SK-N-SH treated with all-trans-retinoic acid at 6 μM for 48 hours (cell line): Measurements from ENCODE around the gene PAQR8.

Source experiments
- ARNTL ChIP-seq: fragments of 450-650 bp; formaldehyde crosslinking; IDR thresholded peaks from 2 replicates; pipeline ENCODE4 v1.5.0; 2020; ENCODE audit warnings: low read depth, mild to moderate bottlenecking, moderate library complexity, borderline replicate concordance
- CREB5 ChIP-seq: fragments of 250-450 bp; sonication (Bioruptor Pico); IDR thresholded peaks from 2 replicates; pipeline ENCODE4 v1.5.1; 2020; ENCODE audit warnings: low read depth, mild to moderate bottlenecking, moderate library complexity
- ESRRG ChIP-seq: fragments of 250-450 bp; sonication (Bioruptor Pico); IDR thresholded peaks from 2 replicates; pipeline ENCODE4 v1.6.1; 2021; ENCODE audit warnings: mild to moderate bottlenecking
- GLIS3 ChIP-seq: fragments of 250-450 bp; sonication (Bioruptor Pico); IDR thresholded peaks from 2 replicates; pipeline ENCODE4 v1.5.0; 2020; ENCODE audit warnings: mild to moderate bottlenecking, moderate library complexity
- TSHZ2 ChIP-seq: fragments of 250-450 bp; sonication (Bioruptor Pico); IDR thresholded peaks from 2 replicates; pipeline ENCODE4 v1.5.0; 2020; ENCODE audit warnings: mild to moderate bottlenecking, moderate library complexity
- ZC3H10 ChIP-seq: fragments of 250-450 bp; sonication (Bioruptor Pico); IDR thresholded peaks from 2 replicates; pipeline ENCODE4 v1.5.1; 2021; ENCODE audit warnings: mild to moderate bottlenecking, moderate library complexity
- ZFP30 ChIP-seq: fragments of 450-650 bp; formaldehyde crosslinking; IDR thresholded peaks from 2 replicates; pipeline ENCODE4 v1.5.0; 2022; ENCODE audit warnings: mild to moderate bottlenecking, moderate library complexity
- ZNF565 ChIP-seq: fragments of 450-650 bp; formaldehyde crosslinking; conservative IDR thresholded peaks from 2 replicates; pipeline ENCODE4 v1.5.0; 2020; ENCODE audit warnings: low read depth, mild to moderate bottlenecking, moderate library complexity
- ZNF70 ChIP-seq: fragments of 450-650 bp; formaldehyde crosslinking; IDR thresholded peaks from 2 replicates; pipeline ENCODE4 v1.5.0; 2020; ENCODE audit warnings: mild to moderate bottlenecking, moderate library complexity
- ZNF8 ChIP-seq: fragments of 450-650 bp; formaldehyde crosslinking; IDR thresholded peaks from 2 replicates; pipeline ENCODE4 v1.5.0; 2020; ENCODE audit warnings: mild to moderate bottlenecking, moderate library complexity
- TF ChIP-seq, protein P1 (sequence below): fragments of 250-450 bp; sonication (Bioruptor Pico); IDR thresholded peaks from 2 replicates; pipeline ENCODE4 v1.8.0; 2020; ENCODE audit warnings: mild to moderate bottlenecking, moderate library complexity, borderline replicate concordance

DNA sequence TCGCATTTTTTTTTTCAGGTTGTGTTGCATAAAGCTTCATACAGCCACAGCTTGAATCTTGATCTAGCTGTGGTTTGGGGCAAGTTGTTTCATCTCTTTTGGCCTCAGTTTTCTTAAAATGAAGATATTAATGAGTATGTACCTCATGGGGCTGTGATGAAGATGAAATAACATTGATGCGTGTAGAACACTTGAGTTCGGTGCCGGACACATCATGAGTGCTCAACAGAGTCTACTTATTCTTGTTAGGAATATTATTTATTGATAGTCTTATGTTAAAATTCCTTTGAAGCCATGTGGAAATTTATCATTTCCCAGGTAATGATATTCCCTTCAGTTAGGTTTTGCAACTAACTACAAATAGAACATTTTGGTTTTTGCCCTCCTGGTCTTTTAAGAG lies 3.4 kb downstream of the PAQR8 start:
- TF ChIP-seq ARNTL (no peak), ZFP30 (CRISPR knock-in tag) (no peak), TSHZ2 (no peak), ZNF70 (CRISPR knock-in tag) (no peak), ZC3H10 (no peak), CREB5 (CRISPR knock-in tag) (no peak), ESRRG (no peak), ZNF8 (CRISPR knock-in tag) (no peak), ZNF565 (CRISPR knock-in tag) (no peak), GLIS3 (no peak)
- TF ChIP-seq, protein P1, sequence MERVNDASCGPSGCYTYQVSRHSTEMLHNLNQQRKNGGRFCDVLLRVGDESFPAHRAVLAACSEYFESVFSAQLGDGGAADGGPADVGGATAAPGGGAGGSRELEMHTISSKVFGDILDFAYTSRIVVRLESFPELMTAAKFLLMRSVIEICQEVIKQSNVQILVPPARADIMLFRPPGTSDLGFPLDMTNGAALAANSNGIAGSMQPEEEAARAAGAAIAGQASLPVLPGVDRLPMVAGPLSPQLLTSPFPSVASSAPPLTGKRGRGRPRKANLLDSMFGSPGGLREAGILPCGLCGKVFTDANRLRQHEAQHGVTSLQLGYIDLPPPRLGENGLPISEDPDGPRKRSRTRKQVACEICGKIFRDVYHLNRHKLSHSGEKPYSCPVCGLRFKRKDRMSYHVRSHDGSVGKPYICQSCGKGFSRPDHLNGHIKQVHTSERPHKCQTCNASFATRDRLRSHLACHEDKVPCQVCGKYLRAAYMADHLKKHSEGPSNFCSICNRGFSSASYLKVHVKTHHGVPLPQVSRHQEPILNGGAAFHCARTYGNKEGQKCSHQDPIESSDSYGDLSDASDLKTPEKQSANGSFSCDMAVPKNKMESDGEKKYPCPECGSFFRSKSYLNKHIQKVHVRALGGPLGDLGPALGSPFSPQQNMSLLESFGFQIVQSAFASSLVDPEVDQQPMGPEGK (CRISPR knock-in tag): no peak
